Measurements from ENCODE around the gene MME.

DNA sequence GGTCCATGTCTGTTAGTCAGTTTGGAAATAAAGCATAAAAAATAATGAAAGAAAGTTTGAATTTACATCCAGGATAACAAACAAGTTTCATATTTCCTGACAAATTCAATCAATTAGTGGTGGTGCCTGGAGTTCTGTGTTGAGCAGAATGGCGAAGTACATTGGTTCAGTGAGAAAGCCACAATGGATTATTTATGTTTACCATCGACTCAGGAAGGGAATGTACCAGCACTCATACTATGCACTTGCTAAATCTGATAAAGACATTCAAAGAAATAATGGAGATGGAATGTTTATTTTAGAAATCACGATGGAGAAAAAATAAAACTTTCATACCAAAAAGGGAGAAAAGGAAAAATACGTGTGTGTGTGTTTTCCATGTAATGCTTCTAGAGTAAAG is 45.3 kb upstream of the MME start:
- TF ChIP-seq CTCF (IDR thresholded peaks at IDR 0.05) (no peak), POLR2A (IDR thresholded peaks at IDR 0.05) (no peak)

Measured in vagina (tissue), 2 donors.